Measurements from ENCODE around the gene TMEM250. TPM values are rescaled to one million over a fixed set of nuclear protein-coding genes. Genes with fewer than 3 reads are reported as not detected.
A peak's percentile ranks its signal among the peaks of the same experiment; 100 is the strongest.

Gene TMEM250
- total RNA-seq, 2 donors from 2014 or later, result 13.3 to 26.2 TPM

GRCh38 chr9:136138566-136138965 lies 19.9 kb upstream of the TMEM250 start:
- H3K9me3 Mint-ChIP-seq, result no peaks in the 10 kb centered on the region
- H3K27ac Mint-ChIP-seq, result no peak overlapping the region
- no peaks in the 10 kb centered on the region for H3K36me3 Mint-ChIP-seq
- peak; percentile 28 to 69 for ATAC-seq
- peak in 1 of 2 donors; percentile 71 for DNase-seq (ENCODE audit: low spot score in 2 of 2)

- no peaks in the 10 kb centered on the region for H3K36me3 Mint-ChIP-seq
- H3K27ac Mint-ChIP-seq, result no peak overlapping the region
- H3K9me3 Mint-ChIP-seq, result no peaks in the 10 kb centered on the region
- no peak for ATAC-seq
- no peak for DNase-seq (ENCODE audit: low spot score in 2 of 2)
These were observed 18.9 kb upstream of the TMEM250 start for GRCh38 chr9:136137321-136138265.

GRCh38 chr9:136136127-136136925 lies 17.7 kb upstream of the TMEM250 start:
- Mint-ChIP-seq H3K36me3 (no peaks in the 10 kb centered on the region), H3K9me3 (no peaks in the 10 kb centered on the region), H3K27ac (no peak overlapping the region)
- ATAC-seq (no peak), DNase-seq (ENCODE audit: low spot score in 2 of 2) (no peak)

GRCh38 chr9:136135326-136136126 lies 16.9 kb upstream of the TMEM250 start:
- DNase-seq (ENCODE audit: low spot score in 2 of 2), result no peak
- no peaks in the 10 kb centered on the region for H3K9me3 Mint-ChIP-seq
- ATAC-seq, result no peak
- H3K27ac Mint-ChIP-seq, result no peak overlapping the region
- H3K36me3 Mint-ChIP-seq, result no peaks in the 10 kb centered on the region

DNA sequence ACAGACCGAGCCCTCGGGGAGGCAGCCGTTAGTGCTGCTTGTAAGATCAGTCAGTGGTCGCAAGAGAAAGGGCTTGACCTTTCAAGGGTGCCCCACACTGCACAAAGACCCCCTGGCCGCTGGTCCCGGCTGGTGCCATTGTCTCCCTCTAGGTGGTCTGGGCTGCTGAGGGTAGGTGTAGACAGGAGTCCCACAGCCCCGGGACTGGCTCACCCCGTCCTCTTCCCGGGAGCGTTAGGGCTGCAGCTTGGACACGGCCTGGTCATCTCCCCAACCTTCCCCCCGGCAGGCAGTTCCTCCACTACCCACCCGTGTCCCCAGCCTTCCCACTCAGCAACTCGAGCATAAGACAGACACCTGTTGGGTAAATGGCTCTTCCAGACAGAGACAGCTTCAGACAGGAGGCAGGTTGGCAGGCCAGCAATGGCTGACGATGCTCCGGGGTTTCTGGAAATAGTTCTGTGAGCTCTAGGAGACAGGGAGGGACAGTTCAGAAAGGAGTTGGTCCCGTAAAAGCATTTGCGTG lies 15.3 kb upstream of the TMEM250 start:
- ATAC-seq (no peak), DNase-seq (ENCODE audit: low spot score in 2 of 2) (no peak)
- H3K9me3 Mint-ChIP-seq, result no peaks in the 10 kb centered on the region
- H3K36me3 Mint-ChIP-seq, result no peaks in the 10 kb centered on the region
- no peak overlapping the region for H3K27ac Mint-ChIP-seq

GRCh38 chr9:136133191-136133958 lies 14.7 kb upstream of the TMEM250 start:
- no peak for DNase-seq (ENCODE audit: low spot score in 2 of 2)
- H3K27ac Mint-ChIP-seq, result no peak overlapping the region
- ATAC-seq, result peak; percentile 76 to 81
- H3K36me3 Mint-ChIP-seq, result no peaks in the 10 kb centered on the region
- H3K9me3 Mint-ChIP-seq, result no peaks in the 10 kb centered on the region

- DNase-seq (ENCODE audit: low spot score in 2 of 2) (no peak), ATAC-seq (peak in 1 of 2 donors; percentile 17)
- Mint-ChIP-seq H3K36me3 (no peaks in the 10 kb centered on the region), H3K27ac (no peak overlapping the region), H3K9me3 (no peaks in the 10 kb centered on the region)
These were observed 13.9 kb upstream of the TMEM250 start for GRCh38 chr9:136132512-136133050.

DNA sequence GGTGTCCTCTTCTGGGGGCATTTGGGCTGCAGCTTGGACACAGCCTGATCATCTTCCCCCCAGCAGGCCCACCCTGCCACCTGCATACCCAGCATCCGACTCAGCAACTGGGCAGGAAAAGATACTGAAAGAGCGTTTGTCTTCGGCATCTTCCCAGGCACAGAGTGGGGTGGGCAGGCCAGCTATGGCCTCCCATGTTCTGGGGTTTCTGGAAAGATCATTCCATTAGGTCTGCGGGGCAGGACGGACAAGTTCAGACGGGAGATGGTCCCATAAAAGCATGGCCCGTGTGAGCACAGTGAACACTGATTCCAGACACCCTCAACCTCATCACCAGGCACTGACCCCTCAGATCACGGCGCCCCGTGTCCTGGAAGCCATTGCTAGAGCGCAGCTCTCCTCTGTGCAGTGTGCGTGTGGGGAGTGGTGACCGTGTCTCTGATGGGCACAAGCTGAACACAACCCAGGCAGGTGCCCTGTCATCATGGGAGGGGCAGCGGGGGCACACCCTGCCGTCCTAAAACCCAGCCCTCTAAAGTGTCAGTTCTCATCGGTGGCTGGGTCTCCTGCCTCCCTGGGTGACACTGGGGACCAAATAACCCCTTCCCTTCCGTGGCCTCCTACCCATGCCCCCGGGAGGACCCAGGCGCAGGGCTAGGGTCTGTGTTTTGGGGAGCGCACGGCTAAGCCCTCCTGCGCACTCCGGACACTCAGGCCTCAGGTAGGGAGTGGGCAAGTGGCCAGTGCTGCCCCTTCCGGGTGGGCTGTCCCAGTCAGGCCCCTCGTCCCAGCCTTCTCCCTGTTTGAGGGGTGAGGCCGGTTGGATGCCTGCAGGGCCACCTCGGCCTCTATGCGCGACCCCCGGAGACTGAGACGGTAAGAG lies 13.2 kb upstream of the TMEM250 start:
- Mint-ChIP-seq H3K27ac (no peak overlapping the region), H3K9me3 (no peaks in the 10 kb centered on the region), H3K36me3 (no peaks in the 10 kb centered on the region)
- DNase-seq (ENCODE audit: low spot score in 2 of 2), result no peak
- no peak for ATAC-seq

- no peak overlapping the region for H3K27ac Mint-ChIP-seq
- peaks cover 9% of the 10 kb centered on the region in 2 donors for H3K9me3 Mint-ChIP-seq
- H3K36me3 Mint-ChIP-seq, result no peaks in the 10 kb centered on the region
- DNase-seq (ENCODE audit: low spot score in 2 of 2) (no peak), ATAC-seq (no peak)
These were observed 10.5 kb upstream of the TMEM250 start for GRCh38 chr9:136129176-136129575.

DNA sequence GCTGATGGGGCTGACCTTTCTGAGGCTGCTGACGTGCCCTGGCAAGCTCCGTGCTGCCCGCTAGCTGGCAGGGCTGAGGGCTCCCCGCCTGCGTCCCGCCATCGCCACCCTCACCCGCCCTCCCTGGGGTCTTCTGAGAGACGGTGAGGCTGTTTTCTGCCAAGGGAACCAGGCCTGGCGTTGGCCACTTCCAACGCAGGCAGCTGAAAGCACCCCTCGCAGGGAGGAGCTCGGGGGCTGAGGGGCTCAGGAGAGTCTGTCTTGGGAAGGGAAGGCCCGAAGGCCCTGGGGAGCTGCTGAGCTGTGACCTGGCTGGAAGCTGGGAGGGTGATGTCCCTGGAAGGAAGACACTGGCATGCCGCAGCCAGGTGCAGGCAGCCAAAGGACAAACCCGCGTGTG lies 9.8 kb upstream of the TMEM250 start:
- Mint-ChIP-seq H3K27ac (no peak overlapping the region), H3K36me3 (no peaks in the 10 kb centered on the region), H3K9me3 (peaks cover 9% of the 10 kb centered on the region in 2 donors)
- no peak for DNase-seq (ENCODE audit: low spot score in 2 of 2)
- ATAC-seq, result no peak

DNA sequence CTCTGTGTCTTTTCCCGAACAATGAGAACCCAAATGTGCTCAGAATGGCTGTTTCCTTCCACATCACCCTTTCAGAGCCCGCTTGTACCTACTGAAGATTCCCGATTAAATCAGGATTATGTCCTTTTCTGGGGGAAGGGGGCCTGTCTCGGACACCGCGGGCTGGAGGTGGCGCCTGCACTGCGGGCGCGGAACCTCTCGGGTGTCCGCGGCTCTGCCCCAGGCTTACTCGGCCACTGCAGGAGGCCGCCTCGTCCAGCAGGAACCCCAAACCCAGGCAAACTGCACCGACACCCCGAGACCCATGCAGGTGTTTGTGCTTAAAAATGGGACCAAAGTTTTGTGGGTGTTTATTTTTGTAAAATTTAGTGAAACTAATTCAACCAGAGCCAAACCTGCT lies 8.6 kb upstream of the TMEM250 start:
- DNase-seq (ENCODE audit: low spot score in 2 of 2) (no peak), ATAC-seq (no peak)
- Mint-ChIP-seq H3K9me3 (peaks cover 9% of the 10 kb centered on the region in 2 donors), H3K27ac (no peak overlapping the region), H3K36me3 (no peaks in the 10 kb centered on the region)

DNA sequence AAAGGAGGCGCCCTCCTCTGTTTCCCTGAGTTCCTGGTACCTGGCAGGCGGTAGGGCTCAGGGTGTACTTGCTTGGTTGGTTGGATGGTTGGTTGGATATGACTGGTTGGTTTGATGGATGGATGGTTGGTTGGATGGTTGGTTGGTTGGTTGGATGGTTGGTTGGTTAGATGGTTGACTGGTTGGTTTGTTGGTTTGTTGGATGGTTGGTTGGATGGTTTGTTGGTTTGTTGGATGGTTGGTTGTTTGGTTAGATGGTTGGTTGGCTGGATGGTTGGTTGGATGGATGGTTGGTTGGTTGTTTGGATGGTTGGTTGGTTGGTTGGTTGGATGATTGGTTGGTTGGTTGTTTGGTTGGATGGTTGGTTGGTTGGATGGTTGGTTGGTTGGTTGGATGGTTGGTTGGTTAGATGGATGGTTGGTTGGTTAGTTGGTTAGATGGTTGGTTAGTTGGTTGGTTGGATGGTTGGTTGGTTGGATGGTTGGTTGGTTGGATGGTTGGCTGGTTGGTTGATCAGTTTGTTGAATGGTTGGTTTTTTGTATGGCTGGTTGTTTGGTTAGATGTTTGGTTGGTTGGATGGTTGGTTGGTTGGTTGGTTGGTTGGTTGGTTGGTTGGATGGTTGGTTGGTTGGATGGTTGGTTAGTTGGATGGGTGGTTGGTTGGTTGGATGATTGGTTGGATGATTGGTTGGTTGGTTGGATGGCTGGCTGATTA lies 6.5 kb upstream of the TMEM250 start:
- ATAC-seq, result no peak
- no peaks in the 10 kb centered on the region for H3K36me3 Mint-ChIP-seq

DNA sequence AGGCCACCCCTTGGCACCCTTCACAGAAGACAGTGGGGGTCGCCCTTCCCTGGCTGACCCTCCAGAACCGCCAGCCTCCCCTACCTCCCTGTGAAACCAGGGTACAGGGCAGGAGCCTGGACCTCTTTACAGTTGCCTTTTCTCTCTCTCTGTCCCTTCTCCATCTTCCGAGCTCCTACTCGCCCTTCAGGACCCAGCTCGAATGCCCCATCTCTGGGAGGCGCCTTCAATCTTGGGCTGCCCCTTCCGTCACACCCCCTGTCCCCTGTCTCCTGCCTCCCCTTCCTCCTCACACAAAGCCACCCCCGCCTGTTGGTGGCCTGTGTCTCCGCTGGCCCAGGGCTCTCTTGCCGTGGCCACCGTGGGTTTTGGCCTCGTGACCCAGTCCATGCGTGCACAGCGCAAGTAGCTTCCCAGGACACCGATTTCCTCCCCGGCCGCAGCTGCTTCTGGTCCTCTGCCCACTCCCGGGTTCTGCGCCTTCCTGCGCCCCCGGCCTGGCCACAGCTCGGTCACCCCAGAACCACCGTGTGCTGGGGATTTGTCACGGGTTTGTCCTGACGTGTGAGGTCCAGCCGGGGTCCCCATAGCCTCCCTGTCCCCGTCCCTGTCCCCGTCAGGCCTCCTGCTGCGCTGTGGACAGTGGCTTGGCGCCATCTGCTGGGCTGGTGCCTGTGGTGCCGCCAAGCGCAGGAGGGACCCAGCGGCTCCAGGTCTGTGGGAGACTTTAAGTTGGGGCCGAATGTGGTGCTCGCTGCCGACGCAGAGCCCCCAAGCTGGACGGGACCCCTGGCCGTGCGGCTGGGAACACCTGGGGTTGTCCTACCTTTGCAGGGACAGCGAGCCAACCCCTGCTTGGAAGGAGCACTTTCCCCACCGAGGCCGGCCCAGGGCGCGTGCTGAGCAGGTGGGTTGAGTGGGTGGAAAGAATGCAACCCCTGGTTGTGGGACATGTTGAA lies 4.0 kb upstream of the TMEM250 start:
- H3K9me3 Mint-ChIP-seq, result peaks cover 9% of the 10 kb centered on the region in 2 donors
- ATAC-seq, result peak; percentile 35 to 37
- H3K27ac Mint-ChIP-seq, result peak overlapping the region in 1 of 2 donors; percentile 66
- H3K36me3 Mint-ChIP-seq, result no peaks in the 10 kb centered on the region
- DNase-seq (ENCODE audit: low spot score in 2 of 2), result peak; percentile 79 to 85

More for the DNA sequence above, 6.5 kb upstream of the TMEM250 start:
- DNase-seq (ENCODE audit: low spot score in 2 of 2), result no peak
- Mint-ChIP-seq H3K9me3 (peaks cover 9% of the 10 kb centered on the region in 2 donors), H3K27ac (no peak overlapping the region)
